ENCODE results near the gene HABP4. TPM values are rescaled to one million over a fixed set of nuclear protein-coding genes. Genes with fewer than 3 reads are reported as not detected.
"Not testable (repeated sequence)": the region's sequence is repeated elsewhere in the genome, so short reads cannot be mapped to it uniquely, and the experiment has no call there.

HABP4 gene
- total RNA-seq, 1 donor from 2014 or later, result 6.6 TPM

GRCh38 chr9:96501633-96502538 is 51.9 kb downstream of the HABP4 start:
- no peaks in the 10 kb centered on the region for H3K27me3 ChIP-seq (ENCODE audit: control insufficient read depth, insufficient read depth, low read length)

GRCh38 chr9:96502539-96503373 is 52.8 kb downstream of the HABP4 start:
- no peaks in the 10 kb centered on the region for H3K27me3 ChIP-seq (ENCODE audit: control insufficient read depth, insufficient read depth, low read length)
- FAIRE-seq, result no peak
- TF ChIP-seq CTCF (IDR thresholded peaks at IDR 0.05; ENCODE audit: insufficient read depth, low read length, severe bottlenecking), result no peak

More at GRCh38 chr9:96501633-96502538, 51.9 kb downstream of the HABP4 start:
- Histone ChIP-seq H3K36me3 (ENCODE audit: control insufficient read depth, insufficient read depth, low read length) (no peaks in the 10 kb centered on the region), H3K4me3 (ENCODE audit: low read depth, low read length) (no peak overlapping the region)
- peak; percentile 28 for FAIRE-seq
- no peak for DNase-seq (ENCODE audit: low read depth)
- no peak for TF ChIP-seq CTCF (IDR thresholded peaks at IDR 0.05; ENCODE audit: insufficient read depth, low read length, severe bottlenecking)

GRCh38 chr9:96503374-96503748 is 53.4 kb downstream of the HABP4 start:
- not testable (repeated sequence) for DNase-seq (ENCODE audit: low read depth); H3K36me3 ChIP-seq (ENCODE audit: control insufficient read depth, insufficient read depth, low read length); H3K4me3 ChIP-seq (ENCODE audit: low read depth, low read length); H3K27me3 ChIP-seq (ENCODE audit: control insufficient read depth, insufficient read depth, low read length)
- peak; percentile 36 for FAIRE-seq

More at GRCh38 chr9:96502539-96503373, 52.8 kb downstream of the HABP4 start:
- H3K36me3 ChIP-seq (ENCODE audit: control insufficient read depth, insufficient read depth, low read length), result no peaks in the 10 kb centered on the region
- no peak overlapping the region for H3K4me3 ChIP-seq (ENCODE audit: low read depth, low read length)
- peak; percentile 17 for DNase-seq (ENCODE audit: low read depth)

- TF ChIP-seq CTCF (IDR thresholded peaks at IDR 0.05; ENCODE audit: insufficient read depth, low read length, severe bottlenecking), result no peak
- no peak for DNase-seq (ENCODE audit: low read depth)
- no peak for FAIRE-seq
- H3K27me3 ChIP-seq (ENCODE audit: control insufficient read depth, insufficient read depth, low read length), result no peaks in the 10 kb centered on the region
- H3K4me3 ChIP-seq (ENCODE audit: low read depth, low read length), result no peak overlapping the region
- H3K36me3 ChIP-seq (ENCODE audit: control insufficient read depth, insufficient read depth, low read length), result no peaks in the 10 kb centered on the region
These were observed 53.9 kb downstream of the HABP4 start for GRCh38 chr9:96503918-96504317.

- DNase-seq (ENCODE audit: low read depth) (no peak), FAIRE-seq (no peak)
- no peaks in the 10 kb centered on the region for H3K36me3 ChIP-seq (ENCODE audit: control insufficient read depth, insufficient read depth, low read length)
- H3K27me3 ChIP-seq (ENCODE audit: control insufficient read depth, insufficient read depth, low read length), result no peaks in the 10 kb centered on the region
- H3K4me3 ChIP-seq (ENCODE audit: low read depth, low read length), result no peak overlapping the region
- no peak for TF ChIP-seq CTCF (IDR thresholded peaks at IDR 0.05; ENCODE audit: insufficient read depth, low read length, severe bottlenecking)
These were observed 55.5 kb downstream of the HABP4 start for GRCh38 chr9:96505316-96505991.

Measured in bronchial epithelial cell (primary cell).